NCI-H748 (cell line): ENCODE results near the gene FANCC.

Experiments
- DNase-seq: peaks from one replicate; lab custom pipeline; 2025; ENCODE audit not compliant: unreplicated experiment; lab: John Stamatoyannopoulos, UW

The FANCC gene

DNA sequence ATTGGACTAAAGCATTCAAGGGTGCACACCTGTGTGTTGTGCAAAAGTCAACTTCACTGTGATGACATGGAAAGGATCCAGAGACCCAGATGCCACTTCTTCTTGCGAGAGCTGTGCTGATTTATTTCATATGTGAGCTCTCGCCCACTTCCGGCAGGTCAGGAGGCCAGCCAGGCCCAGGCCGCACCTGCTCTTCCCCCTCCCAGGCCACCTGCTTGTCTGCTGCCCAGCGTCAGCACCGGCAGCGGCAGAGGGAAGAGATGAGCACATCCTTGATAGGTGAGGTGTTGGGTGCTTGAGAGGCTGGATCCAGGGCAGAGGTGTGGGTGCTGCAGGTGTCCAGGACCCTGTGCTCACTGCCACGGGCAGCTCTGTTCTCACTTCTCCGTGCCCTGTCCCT lies 242.9 kb downstream of the FANCC start:
- peak; percentile 97 for DNase-seq

DNA sequence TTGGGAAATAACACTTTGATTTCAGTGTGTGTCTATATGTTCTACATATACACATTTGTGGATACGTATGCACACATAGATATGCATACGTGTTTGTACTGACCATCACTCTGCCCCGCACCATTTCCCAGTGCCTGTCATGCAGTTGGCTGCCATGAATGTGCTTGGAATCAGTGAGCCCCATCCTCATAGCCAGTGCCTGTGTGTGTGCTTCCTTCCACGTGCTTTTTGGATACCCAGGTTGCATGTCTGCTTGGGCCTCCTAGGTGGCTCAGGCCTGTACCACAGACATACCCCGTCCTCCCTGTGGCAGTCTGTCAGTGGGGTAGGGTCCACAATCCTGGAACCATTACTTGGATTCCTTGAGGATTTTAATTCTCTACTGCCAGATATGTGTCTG lies 243.6 kb downstream of the FANCC start:
- no peak for DNase-seq

DNA sequence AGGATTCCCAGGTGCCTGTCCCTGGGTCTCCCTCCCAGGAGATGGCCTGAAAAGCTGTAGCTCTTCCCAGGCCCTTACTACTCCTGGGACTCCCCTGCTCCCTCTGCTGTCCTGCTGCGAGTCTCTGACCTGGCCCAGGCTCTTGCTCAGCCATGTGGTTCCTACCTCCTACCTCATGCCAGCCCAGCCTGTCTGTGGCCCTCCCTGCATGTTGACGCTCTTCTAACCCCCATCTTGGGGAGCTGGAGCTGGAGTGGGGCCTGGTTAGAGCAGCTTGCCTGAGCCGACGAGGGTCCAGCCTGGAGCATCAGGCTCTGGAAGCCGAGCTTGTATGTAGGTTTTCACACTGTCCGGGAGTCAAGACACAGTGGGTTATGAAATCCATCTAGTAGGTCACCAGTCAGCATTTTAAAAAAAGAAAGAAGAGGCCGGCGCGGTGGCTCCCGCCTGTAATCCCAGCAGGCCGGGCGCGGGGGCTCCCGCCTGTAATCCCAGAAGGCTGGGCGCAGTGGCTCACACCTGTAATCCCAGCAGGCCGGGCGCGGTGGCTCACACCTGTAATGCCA lies 244.4 kb downstream of the FANCC start:
- peak; percentile 17 for DNase-seq

DNA sequence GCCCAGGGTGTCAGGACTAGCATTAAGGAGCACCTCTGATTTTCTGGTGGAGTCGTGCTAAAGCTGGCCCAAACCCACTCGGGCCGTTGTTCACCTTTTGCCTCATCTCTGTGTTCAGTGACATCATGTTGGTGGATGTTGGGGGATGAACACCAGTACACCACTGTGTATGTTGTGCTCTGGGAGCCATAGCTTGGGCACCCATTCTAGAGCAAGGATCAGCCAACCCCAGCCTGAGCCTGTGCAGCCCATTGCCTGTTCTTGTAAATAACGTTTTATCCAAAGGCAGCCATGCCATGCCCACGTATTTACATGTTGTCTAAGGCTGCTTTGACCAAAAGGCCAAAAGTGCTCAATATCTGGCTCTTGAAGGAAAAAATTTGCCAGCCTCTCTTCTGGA lies 245.6 kb downstream of the FANCC start:
- no peak for DNase-seq

DNA sequence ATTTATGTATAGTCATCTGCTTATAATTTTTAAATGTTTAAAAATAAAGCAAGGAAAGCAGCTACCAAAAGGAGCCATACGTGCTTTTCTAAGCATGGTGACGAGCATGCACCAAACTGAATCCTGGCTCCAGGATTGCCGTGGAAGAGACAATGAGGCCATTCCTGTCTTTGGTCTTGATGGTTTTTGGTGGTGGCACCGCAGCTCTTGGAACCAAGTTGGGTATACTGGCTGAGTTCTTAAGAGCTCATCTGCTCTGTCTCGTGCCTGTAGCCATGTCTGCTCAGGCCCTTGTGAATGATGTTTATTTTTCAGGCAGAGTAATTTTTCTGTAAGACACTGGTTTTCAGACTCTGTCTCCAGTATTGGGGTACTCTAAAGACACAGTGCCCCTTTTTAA lies 246.1 kb downstream of the FANCC start:
- DNase-seq: no peak

DNA sequence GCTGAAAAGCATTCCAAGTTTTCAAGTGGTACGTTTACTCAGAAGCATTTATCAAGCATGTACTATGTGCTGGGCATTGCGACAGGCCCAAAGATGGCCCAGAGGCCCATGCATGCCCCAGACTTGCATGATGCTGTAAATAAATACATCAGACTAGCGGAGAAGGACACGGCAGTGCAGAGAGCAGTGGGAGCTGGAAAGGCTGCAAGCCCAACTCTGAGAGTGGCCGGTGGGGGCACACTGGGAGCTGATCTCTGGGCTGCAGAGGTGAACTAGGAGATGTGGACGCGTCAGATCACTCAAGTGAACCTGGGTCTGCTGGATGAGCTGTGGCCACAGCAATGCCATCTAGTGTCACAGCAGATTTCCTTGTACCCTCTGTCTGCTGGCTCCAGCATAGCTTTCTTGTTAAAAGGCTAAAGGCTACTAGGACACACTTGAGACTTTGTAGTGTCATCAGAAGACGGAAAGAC lies 246.9 kb downstream of the FANCC start:
- DNase-seq: no peak

DNA sequence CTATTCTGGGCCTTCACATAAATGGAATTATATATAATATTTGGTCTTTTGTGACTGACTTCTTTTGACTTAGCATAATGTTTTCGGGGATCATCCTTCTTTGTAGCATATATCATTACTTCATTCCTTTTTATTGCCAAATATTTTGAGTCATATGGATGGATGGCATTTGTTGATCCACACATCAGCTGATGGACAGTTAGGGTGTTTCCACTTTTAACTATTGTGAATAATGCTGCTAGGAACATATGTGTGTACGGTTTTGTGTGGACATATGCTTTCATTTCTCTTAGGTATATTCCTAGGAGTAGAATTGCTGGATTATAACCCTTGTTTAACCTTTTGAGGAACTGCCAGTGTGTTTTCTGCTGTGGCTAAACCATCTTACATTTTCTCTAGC lies 249.6 kb downstream of the FANCC start:
- no peak for DNase-seq

DNA sequence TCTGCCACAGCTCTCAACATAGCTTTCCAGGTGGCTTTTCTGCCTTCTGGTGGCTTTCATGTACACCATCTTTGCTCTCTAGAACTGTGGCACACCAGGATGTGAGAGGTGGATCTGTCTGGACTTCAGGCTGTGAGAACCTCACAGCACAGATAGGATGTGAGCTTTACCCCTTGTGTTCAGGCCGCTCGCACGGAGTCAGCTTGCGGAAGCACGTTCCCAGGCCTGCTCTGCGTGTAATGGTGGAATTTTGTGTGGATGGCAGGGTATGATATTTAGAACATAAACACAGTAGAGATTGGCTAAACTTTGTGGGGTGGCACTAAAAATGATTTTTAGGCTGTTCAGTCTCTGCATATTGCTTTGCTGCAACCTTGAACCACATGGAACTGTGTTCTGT lies 250.5 kb downstream of the FANCC start:
- no peak for DNase-seq

DNA sequence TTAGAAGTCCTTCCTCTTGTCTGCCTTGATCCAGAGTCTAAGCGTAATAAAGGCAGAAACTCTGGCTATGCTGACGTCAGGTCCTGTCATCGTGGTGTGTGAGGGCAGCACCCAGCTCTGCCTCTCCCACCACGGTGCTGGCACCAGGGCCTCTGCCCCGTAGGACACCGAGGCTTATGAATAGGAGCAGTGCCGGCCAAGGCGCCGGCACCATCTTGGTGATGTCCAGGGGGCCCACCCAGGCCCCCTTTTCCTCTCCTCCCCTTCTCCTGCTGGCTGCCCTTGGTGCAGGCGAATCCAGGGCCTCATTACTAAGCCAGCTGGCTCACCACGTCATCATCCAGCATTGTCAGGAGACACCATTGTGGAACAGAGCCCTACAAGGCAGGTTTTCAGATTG lies 252.3 kb downstream of the FANCC start:
- DNase-seq: no peak

DNA sequence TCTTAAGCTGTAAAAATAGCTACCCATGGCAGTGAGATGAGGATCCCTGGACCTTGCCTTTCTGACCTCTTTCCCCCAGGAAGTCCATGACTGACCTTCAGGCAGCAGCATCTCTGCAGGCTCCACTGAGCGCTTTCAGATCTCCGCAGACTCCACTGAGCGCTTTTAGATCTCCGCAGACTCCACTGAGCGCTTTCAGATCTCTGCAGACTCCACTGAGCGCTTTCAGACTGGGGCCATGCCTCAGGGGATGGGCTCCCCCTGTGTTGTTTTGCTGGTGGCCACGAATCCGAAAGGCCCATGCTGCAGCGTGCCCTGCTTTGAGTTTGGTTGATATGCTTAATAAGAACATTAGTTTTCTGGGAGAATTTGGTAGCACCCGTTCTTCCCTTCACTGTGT lies 254.2 kb downstream of the FANCC start:
- DNase-seq: no peak

DNA sequence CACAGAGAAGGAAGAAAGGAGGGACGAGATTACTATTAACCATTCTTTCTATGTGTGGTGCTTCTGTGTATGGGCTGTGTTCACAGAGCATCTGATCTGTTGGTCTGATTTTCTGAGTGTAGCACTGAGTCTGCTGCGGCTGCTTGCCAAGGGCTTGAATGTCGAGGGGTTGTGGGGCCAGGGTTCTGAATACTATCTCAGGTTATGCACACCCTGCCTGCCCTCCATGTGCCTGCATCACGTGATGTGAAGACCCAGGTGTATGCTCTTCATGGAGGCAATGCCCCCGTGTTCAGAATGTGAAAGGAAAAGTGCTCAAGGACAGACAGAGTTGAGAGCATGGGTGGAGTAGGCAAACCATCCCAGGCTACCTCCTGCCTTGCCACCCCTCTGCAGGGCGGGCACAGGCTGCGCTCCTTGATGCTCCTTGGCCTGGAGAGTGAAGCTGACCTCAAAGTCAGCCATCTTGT lies 254.9 kb downstream of the FANCC start:
- no peak for DNase-seq

DNA sequence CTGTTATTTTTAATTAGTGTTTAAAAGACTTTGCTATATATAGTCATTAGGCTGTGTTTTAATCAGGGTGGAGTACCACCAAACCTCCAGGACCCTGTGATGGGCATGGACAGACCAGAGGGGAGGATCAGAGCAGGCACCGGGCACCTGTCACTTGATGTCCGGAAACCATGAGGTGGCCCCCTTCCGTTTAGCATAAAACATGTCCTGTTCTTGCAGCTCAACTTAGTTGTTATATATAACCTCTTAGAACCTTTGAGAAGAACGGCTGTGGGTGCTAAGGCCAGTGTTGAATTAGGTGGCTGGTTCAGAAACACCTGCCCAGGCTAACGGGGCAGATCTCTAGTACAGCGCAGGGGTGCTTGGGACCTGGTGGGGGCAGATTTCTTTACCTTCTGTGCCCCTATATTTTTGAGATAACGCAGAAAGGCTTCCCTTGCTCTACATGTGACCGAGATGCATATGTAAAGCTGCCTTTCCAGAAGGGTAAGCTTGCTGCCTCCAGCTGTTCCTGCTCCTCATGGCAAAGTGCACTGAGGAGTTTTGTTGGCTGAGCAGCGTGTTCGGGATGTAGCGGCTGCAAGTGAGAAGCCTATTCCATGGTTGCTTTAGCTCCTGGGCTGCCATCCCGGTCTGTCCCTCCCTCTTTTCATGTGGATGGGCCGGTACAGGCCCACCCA lies 255.5 kb downstream of the FANCC start:
- DNase-seq: no peak

DNA sequence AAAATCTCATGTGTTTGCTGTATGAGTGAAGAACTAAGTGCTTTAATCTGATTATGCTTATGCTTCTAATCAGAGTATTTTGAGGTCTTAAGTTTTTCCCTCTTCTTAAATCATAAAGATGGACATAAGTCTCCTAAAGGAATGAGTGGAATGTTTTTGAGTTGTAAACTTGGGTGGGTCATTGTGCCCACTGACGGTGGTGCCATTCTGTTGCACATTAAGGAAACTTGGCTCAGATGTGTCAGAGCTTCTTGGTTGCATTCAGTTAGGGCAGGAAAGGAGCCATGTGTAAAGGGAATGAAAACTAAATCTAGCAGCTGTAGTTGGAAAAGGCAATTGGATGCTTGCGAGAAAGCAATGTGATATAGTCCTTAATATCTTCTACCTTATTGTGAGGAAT lies 256.6 kb downstream of the FANCC start:
- DNase-seq: no peak

DNA sequence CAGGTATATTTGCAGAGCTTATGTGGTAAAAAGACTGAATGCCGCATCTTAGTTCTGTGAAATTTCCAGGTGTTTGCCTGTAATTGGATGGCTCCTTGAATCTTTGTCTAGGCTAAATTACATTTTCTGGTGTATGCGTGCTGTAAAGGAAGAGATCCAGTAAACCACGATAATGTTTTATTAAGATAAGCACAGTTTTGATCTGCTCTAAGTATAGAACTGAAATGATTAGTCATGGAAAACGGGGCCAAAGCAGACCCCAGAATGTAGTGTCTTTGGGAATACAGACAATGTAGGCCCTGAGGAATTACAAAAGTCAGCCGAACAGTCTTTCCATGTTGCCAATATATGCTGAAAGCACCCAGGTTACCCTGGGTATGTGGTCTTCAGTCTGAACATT lies 257.3 kb downstream of the FANCC start:
- no peak for DNase-seq

DNA sequence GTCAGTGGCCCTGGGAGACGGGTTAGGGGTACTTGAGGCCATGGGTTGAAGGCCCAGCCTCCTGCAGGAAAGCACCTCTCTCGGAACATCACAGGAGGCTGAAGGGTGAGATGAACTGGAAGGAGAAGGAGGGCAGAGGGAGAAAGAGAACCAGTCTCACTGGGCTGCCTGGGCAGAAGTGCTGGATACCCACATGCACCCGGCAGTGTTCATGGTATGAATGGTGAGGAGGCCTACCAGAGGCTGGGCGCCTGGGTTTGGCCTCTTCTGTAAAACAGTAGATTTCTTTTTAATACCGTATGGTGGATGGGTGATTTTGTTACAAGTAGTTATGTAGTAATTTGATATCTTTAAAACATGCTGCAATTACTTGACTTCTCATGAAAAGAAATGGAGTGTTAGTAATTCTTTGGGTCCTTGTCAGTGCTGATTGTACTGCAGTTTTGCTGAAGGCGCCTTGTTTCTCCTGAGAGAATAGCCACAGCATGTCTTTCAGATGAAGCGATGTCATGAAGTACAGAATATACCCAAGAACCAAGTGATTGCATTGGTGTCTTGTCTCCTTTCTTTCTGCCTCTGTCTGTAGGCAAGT lies 258.6 kb downstream of the FANCC start:
- DNase-seq: no peak

DNA sequence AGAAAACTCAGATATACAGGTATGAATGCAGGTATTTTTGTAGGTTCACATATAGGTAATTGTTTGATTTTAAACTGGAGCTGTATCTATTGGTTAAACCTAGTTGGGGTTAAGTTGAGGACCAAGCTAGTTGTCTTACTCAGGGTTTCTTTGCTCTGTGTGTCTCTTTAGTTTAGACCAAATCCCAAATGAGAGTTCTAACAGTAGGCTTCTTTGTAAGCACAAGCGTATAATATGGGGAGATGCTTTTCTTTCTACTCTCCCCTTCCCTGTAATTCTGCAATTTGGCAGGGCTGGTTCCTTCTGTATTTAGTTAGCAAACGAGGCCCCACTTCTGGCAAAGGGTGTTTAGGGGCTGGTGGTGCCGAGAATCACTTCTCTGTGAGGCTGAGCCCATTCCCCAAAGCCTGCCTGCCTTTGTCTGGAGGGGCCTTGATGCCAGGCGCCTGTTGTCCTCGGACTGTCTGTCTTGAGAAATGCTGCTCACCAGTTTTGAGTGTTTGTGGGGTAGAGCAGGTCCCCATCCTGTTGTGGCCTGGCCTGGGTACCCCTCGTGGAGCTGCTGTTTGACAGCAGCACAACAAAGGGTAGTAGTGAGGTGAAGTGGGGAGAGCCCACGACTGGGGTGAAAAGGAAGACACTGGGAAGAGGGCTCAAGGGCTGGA lies 259.3 kb downstream of the FANCC start:
- DNase-seq: no peak

DNA sequence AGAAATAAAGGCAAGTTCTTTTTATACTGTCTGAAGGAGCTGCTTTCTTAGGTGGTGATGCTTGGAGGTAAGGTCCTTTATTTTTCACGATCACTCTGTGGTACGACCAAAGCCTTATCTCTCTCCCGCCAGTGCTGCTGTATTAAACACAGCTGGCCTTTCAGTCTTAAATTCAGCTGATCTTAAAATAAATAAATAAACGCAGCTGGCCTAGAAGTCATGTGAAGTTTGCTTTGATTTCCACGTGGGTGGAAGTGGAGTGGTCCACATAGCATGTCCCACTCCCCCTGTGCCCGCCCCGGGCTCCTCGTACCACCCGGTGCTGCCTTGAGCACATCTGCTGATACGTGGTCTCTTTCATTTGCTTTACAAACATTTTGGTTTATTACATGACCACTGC lies 260.4 kb downstream of the FANCC start:
- peak; percentile 75 for DNase-seq

DNA sequence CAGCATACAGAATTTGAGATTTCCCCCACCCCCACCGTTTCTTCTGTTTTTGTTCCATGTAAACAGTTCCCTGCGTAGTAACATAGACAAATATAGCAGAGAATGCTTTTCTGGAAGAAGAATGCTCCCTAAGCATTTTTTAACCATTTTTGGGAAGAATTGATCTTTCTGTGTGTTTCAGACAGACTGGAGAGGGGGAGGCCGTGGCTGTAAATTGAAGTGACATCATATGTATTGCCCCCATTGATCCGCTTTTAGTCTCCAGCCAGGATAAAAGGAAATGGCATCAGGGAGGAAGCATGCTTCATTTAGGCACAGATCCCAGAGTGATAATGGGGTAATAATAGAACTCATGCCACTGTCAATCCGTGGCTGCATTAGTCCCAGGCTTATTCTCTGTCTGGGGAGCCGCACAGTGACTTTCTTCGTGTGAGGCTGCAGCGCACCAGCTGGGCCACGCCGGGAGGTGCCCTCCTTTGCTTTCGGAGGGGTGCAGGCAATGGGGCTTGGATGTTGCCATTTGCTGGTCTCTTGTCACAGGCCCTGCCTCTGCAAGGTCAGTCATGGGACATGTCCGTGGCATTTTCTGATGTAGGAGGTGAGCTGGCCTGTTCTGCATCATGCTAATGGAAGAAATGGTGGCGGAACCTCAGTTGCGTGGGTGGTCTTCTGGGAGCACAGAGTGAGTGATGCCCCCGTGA lies 261.5 kb downstream of the FANCC start:
- peak; percentile 66 for DNase-seq

DNA sequence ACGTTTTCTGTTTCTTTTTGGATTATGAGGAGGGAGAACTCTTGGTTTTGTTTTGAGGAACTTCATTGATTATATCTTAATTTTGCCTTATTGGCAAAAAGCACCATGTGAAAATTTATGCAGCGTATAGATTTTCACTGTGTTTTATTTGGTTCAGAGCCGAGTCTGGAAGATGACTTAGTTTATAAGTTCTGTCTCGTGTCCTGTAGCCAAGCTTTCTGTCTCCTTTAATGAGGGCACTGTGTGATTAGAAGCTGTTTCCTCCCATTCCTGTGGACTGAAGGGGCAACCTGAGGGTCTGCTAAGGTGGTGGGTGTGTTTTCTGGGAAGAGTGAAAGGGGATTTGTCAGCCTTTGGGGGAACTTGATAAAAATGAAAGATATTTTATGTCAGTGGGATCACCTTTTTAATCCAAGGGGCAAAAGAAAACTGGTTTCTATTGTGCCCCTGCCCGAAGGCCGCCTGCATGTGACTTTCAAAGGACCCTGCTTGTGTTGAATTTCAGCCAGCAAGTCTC lies 262.1 kb downstream of the FANCC start:
- no peak for DNase-seq

DNA sequence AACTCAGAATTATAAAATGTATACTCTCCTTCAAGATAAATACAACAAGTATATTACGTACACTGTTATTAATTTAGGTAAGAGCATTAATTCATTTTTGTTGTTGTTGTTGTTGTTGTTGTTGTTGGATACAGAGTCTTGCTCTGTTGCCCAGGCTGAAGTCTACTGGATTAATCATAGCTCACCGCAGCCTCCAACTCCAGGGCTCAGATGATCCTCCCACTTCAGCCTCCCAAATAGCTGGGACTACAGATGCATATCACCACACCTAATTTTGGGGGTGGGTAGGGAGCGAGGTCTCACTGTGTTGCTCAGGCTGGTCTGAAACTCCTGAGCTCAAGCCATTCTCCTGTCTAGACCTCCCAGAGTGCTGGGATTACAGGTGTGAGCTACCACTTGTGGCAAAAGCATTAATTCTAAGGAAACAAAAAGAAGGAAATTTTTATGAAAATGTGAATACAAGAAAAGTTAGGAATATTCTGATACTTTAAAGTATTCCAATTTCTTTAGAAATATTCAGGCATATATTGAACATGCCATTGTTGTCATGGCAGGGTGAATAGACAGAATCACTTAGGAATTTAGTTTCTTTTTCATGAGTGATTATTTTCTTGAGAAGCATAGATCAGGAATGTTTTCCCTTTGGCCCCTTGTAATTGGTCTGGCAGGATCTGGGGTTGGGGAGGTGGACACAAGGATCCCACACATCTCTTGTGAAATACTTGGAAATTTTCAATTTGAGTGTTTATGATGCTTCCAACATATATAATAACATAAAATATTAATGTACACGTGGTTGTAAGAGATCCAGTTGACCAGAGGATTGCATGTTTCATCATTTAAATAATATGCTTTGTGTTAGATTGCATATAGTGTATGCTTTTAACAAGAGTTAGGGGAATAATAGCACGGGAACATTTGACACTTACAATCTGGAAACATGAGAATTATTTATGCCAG lies 263.6 kb downstream of the FANCC start:
- no peak for DNase-seq
